Inflammatory macrophage treated with lipopolysaccharide for 1 hour (primary cell): ENCODE measurements around the gene CRYBB2.
"Not testable (repeated sequence)": the region's sequence is repeated elsewhere in the genome, so short reads cannot be mapped to it uniquely, and the experiment has no call there.

Source experiments
- DNase-seq, 2 donors: peaks; one replicate each; pipeline ENCODE4 v3.0.0-alpha.2; 2020 to 2022

Gene CRYBB2

DNA sequence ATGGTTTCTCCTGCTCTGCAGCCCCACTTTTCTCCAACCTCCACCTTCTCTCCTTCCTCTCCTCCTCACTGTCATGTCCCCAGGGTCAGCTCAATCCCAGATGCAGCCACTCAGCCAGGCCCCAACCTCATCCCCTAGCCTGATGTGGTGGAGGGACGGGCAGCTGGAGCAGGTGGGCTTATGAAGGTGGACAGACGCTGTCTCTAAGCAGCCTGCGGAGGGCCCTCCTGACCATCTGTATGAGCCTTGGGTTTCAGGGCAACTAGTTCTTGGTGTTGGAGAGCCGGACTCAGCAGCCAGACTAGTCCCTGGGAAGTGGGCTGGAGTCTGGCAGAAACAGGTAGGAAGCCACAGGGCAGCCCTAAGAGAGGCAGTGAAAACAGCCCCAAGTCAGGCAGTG, 18.1 kb downstream of the CRYBB2 start:
- DNase-seq, result no peak

DNA sequence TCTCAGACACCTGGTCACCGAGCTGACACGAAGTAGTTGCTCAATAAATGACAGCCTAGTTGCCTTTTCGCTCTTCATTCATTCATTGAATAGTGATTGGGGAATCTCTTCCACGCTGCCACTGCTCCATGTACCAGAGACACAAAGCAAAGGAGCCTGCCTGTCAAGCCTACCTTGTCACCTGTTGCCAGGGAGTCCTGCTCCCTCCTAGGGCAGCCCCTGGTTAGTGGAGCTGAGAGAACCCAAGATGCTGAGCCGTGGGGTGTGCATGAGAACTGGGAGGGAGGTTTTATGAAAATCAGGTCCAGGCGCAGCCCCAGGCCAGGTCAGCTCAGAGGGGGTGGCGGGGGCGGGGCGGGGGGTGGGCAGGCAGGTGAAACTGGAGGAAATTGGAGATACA, 18.6 kb downstream of the CRYBB2 start:
- not testable (repeated sequence) for DNase-seq

DNA sequence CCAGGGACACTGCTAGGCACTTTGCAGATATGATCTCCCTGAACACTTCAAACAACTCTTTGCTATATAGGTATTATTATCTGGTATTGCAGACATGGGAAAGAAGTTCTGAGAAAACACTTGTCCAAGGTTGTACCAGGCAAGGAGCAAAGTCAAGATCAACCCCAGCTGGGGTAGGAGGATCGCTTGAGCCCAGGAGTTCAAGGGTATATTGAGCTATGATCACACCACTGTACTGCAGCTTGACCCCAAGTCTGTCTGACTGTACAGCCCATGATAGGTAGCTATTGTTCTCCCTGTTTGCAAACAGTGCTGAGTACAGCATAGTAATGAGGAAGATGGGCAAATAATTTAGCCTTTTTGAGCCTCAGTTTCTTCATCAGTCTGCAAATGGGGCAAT, 35.7 kb downstream of the CRYBB2 start:
- not testable (repeated sequence) for DNase-seq

DNA sequence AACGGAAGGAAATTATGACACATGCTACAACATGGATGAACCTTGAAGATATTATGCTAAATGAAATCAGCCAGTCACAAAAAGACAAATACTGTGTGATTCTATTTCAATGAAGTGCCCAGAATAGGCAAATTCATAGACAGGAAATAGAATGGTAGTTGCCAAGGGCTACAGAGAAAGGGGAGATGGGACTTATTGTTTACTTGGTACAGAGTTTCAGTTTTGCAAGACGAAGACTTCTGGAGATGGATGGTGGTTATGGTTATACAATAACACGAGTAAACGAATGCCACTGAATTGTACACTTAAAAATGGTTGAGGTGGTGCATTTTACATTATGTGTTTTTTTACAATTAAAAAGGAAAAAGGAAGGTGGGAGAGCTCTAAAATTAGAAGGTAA, 48.1 kb downstream of the CRYBB2 start:
- not testable (repeated sequence) for DNase-seq

DNA sequence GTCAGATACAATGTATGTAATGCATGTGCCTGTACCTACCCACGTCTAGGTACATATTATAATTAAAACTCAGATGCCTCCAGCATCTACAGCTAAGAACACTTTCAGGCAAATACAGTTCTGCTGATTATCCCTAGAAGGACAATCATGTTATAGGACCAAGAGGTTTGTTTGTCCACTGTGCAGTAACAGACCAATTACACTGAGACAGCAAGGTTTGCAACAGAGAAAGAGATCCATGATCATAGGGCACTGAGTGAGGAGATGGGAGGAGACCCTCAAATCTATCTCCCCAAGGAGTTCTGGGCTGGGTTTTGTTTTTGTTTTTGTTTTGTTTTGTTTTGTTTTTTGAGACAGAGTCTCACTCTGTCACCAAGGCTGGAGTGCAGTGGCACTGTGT, 49.5 kb downstream of the CRYBB2 start:
- DNase-seq, result not testable (repeated sequence)

DNA sequence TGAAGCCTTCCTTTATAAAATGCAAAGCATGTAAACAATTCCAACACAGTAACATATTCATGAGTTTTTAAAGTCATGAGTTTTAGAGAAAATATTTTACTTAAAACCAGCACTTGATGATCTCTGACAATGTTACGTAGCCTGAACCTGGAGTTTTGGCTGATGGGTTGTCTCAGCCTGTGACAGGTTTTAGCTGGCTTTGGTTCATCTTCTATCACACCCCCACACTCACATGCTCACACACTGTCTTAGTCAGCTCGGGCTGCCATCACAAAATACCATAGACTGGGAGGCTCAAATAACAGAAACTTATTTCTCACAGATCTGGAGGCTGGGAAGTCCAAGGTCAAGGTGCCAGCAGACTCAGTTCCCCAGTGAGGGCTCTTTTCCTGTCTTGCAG, 50.6 kb downstream of the CRYBB2 start:
- not testable (repeated sequence) for DNase-seq

DNA sequence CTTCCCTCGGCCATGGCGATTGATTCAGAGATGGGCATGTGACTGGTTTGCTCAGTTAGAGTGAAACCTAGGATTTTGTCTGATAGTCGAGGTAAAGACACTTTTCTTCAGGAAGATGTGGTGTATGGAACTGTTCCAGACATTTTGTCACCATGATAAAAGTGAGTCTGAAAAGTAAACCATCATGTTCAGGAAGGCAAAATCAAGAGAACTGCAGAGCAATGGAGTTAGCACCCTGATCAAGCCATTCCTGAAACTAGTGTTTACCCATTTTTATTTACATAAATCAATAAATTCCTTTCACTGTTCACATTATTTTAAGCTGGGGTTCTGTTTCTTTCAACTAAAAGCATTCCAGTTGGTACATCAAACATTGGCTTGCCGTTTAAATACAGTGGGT, 53.8 kb downstream of the CRYBB2 start:
- not testable (repeated sequence) for DNase-seq

DNA sequence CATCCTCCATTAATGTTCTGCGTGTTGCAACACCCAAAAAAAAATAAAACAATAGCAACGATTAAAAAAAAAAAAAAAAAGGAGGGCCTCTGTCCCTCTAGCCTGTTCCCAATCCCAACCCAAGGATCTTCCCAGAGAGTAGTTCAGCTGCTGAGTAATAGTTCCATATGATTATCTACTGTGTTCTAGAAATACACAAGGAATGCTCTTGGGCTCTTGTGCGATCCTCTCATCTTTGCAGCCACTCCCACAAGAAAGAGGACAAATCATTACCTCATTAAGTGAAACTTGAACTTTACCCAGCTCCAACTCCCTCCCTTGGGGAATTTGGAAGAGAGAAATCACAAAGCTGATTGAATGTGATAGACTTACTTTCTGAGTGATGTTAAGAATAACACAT, 54.5 kb downstream of the CRYBB2 start:
- not testable (repeated sequence) for DNase-seq

DNA sequence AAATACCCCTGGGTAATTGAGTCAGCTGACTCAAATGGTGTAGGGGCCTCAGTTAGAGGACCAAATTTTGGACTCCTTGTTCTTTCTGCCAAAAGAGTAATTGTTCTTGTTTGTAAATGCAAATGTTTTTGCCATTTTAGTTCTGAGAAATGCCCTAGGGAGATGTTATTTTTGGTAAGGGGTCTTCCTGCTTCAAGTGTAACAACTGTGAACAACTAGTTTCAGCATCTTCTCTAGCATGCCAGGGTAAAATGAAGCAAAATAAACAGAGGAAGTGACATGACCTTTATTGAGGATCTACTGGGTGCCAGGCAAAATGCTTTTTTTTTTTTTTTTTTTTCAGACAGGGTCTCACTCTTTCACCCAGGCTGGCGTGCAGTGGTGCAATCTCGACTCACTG, 60.7 kb downstream of the CRYBB2 start:
- DNase-seq, result not testable (repeated sequence)
